A549 (cell line): Measurements from ENCODE around the gene PLAA. TPM values are rescaled to one million over a fixed set of nuclear protein-coding genes. Genes with fewer than 3 reads are reported as not detected.

ENCODE experiments used
- ATAC-seq, 2 experiments: fragments of 200-7000 bp in 1 of 2; fragments of >200 bp in 1 of 2; cut with Nextera tagmentation in 1 of 2; cut with Tn5 transposase in 1 of 2; 3 replicates each; pipeline versions ENCODE4 v1.8.0 to v1.9.1; 2018 to 2020; ENCODE audit warnings: mild to moderate bottlenecking in 1 of 2, moderate library complexity in 1 of 2
- CTCF ChIA-PET: fragments of 300-600 bp; sonication (Branson Sonifier 250); formaldehyde crosslinking; extraction: SDS; loops from one replicate; lab custom pipeline; 2021; ENCODE audit warnings: antibody characterized with exemption, inconsistent platforms; lab: Yijun Ruan, JAX
- POLR2A ChIA-PET: fragments of 350-600 bp; formaldehyde crosslinking; extraction: SDS; loops from one replicate; lab custom pipeline; 2021; ENCODE audit warnings: antibody characterized with exemption, inconsistent platforms; lab: Yijun Ruan, JAX
- DNase-seq, 2 experiments: peaks; one replicate each; pipeline versions ENCODE4 v3.0.0 to v3.0.0-alpha.2; 2011 to 2016; ENCODE audit warnings: low read depth in 1 of 2, low spot score in 1 of 2
- FAIRE-seq: peaks from 2 replicates; lab custom pipeline; 2011; peaks lifted over from hg19 to GRCh38; lab: Jason Lieb, UNC
- H3K27ac ChIP-seq, 2 experiments: fragments of >200 bp; sonication (Bioruptor Twin); formaldehyde crosslinking; 3 replicates each; pipeline ENCODE4 v1.5.1; 2016 to 2017
- H3K4me1 ChIP-seq: fragments of >200 bp; sonication (Bioruptor Twin); formaldehyde crosslinking; 3 replicates; pipeline ENCODE4 v1.6.1; 2016
- H3K4me2 ChIP-seq: fragments of >200 bp; sonication (Bioruptor Twin); formaldehyde crosslinking; 3 replicates; pipeline ENCODE4 v1.6.1; 2016
- H3K4me3 ChIP-seq: fragments of >200 bp; sonication (Bioruptor Twin); formaldehyde crosslinking; 3 replicates; pipeline ENCODE4 v1.5.1; 2016
- H3K9me3 ChIP-seq: fragments of >200 bp; sonication (Bioruptor Twin); formaldehyde crosslinking; 3 replicates; pipeline ENCODE4 v1.6.1; 2016
- BCL3 ChIP-seq: fragments of >200 bp; sonication (Bioruptor Twin); formaldehyde crosslinking; IDR thresholded peaks from 3 replicates; pipeline ENCODE4 v1.6.1; 2016
- CBX2 ChIP-seq: fragments of 200-600 bp; sonication (generic); IDR thresholded peaks from 2 replicates; pipeline ENCODE4 v1.6.1; 2016; ENCODE audit warnings: low read depth, mild to moderate bottlenecking, borderline replicate concordance
- CHD2 ChIP-seq: fragments of 150-350 bp; IDR thresholded peaks from 2 replicates; pipeline ENCODE4 v1.6.1; 2014; ENCODE audit warnings: low read length; ENCODE audit not compliant: partially characterized antibody
- CTCF ChIP-seq: fragments of >200 bp; sonication (Bioruptor Twin); formaldehyde crosslinking; IDR thresholded peaks from 3 replicates; pipeline ENCODE4 v1.5.1; 2016
- EHF ChIP-seq: fragments of 250-450 bp; sonication (Bioruptor Pico); IDR thresholded peaks from 2 replicates; pipeline ENCODE4 v1.5.0; 2020; ENCODE audit warnings: mild to moderate bottlenecking
- EHMT2 ChIP-seq: fragments of 200-600 bp; sonication (generic); IDR thresholded peaks from 2 replicates; pipeline ENCODE4 v1.6.1; 2016; ENCODE audit warnings: antibody characterized with exemption, low read depth, mild to moderate bottlenecking, moderate library complexity
- ELK1 ChIP-seq: fragments of 150-350 bp; IDR thresholded peaks from 2 replicates; pipeline ENCODE4 v1.6.1; 2014; ENCODE audit warnings: low read depth, mild to moderate bottlenecking, low read length
- EP300 ChIP-seq, 2 experiments: fragments of >200 bp; sonication (Bioruptor Twin); formaldehyde crosslinking; IDR thresholded peaks; 2 replicates in 1 of 2; 3 replicates in 1 of 2; pipeline ENCODE4 v1.6.1; 2016 to 2017
- ESRRA ChIP-seq: fragments of 150-350 bp; IDR thresholded peaks from 2 replicates; pipeline ENCODE4 v1.6.1; 2014; ENCODE audit warnings: mild to moderate bottlenecking, low read length, borderline replicate concordance
- FOSB ChIP-seq: fragments of 250-450 bp; sonication (Bioruptor Pico); IDR thresholded peaks from 2 replicates; pipeline ENCODE4 v1.5.0; 2020; ENCODE audit warnings: mild to moderate bottlenecking, moderate library complexity
- HES2 ChIP-seq: fragments of >200 bp; sonication (Bioruptor Twin); formaldehyde crosslinking; IDR thresholded peaks from 2 replicates; pipeline ENCODE4 v1.6.1; 2016
- HEYL ChIP-seq: fragments of 250-450 bp; sonication (Bioruptor Pico); IDR thresholded peaks from 2 replicates; pipeline ENCODE4 v1.8.0; 2021; ENCODE audit warnings: mild to moderate bottlenecking, moderate library complexity
- HOXB13 ChIP-seq: fragments of 250-450 bp; sonication (Bioruptor Pico); IDR thresholded peaks from 2 replicates; pipeline ENCODE4 v1.5.0; 2020; ENCODE audit warnings: low read depth, mild to moderate bottlenecking, moderate library complexity
- JUNB ChIP-seq: fragments of >200 bp; sonication (Bioruptor Twin); formaldehyde crosslinking; IDR thresholded peaks from 2 replicates; pipeline ENCODE4 v1.6.1; 2016
- KDM1A ChIP-seq: fragments of 200-600 bp; sonication (generic); IDR thresholded peaks from 2 replicates; pipeline ENCODE4 v1.6.1; 2016; ENCODE audit warnings: low read depth, mild to moderate bottlenecking
- MAX ChIP-seq: IDR thresholded peaks from 2 replicates; pipeline ENCODE4 v1.6.1; 2012
- NFE2L2 ChIP-seq: fragments of 150-350 bp; conservative IDR thresholded peaks from 2 replicates; pipeline ENCODE4 v1.6.1; 2014; ENCODE audit warnings: low read length
- NPAS2 ChIP-seq: fragments of 250-450 bp; sonication (Bioruptor Pico); IDR thresholded peaks from 2 replicates; pipeline ENCODE4 v1.8.0; 2022; ENCODE audit warnings: mild to moderate bottlenecking, moderate library complexity, borderline replicate concordance
- PBX3 ChIP-seq: IDR thresholded peaks from 2 replicates; pipeline ENCODE4 v1.6.1; 2012
- POLR2A ChIP-seq: IDR thresholded peaks from 2 replicates; pipeline ENCODE4 v1.6.1; 2012; ENCODE audit warnings: mild to moderate bottlenecking, low read length
- POLR2AphosphoS2 ChIP-seq: conservative IDR thresholded peaks from 2 replicates; pipeline ENCODE4 v1.6.1; 2012; ENCODE audit warnings: low read length, improper control_type of control experiment, inconsistent platforms
- RAD21 ChIP-seq, 2 experiments: fragments of >200 bp in 1 of 2; sonication (Bioruptor Twin) in 1 of 2; formaldehyde crosslinking in 1 of 2; IDR thresholded peaks in 1 of 2; conservative IDR thresholded peaks in 1 of 2; 2 replicates in 1 of 2; 3 replicates in 1 of 2; pipeline ENCODE4 v1.6.1; 2012 to 2018; ENCODE audit warnings: inconsistent platforms in 1 of 2
- SMC3 ChIP-seq: fragments of >200 bp; sonication (Bioruptor Twin); formaldehyde crosslinking; IDR thresholded peaks from 3 replicates; pipeline ENCODE4 v1.6.1; 2018; ENCODE audit warnings: inconsistent platforms
- SREBF2 ChIP-seq: fragments of 450-650 bp; IDR thresholded peaks from 2 replicates; pipeline ENCODE4 v1.6.1; 2014; ENCODE audit warnings: mild to moderate bottlenecking, moderate library complexity
- ZFP36 ChIP-seq: fragments of 450-650 bp; IDR thresholded peaks from 2 replicates; pipeline ENCODE4 v1.6.1; 2014; ENCODE audit warnings: borderline replicate concordance; ENCODE audit not compliant: partially characterized antibody
- ZSCAN20 ChIP-seq: fragments of 250-450 bp; sonication (Bioruptor Pico); IDR thresholded peaks from 2 replicates; pipeline ENCODE4 v1.8.0; 2022; ENCODE audit warnings: mild to moderate bottlenecking, moderate library complexity
- WGBS: methylation state at CpG from one replicate; pipeline ENCODE4 v1.1.6; 2017; ENCODE audit errors: missing lambda C conversion rate; 5-methylcytosine and 5-hydroxymethylcytosine counted together
- polyA plus RNA-seq, 4 experiments: library from polyadenylated mRNA; depleted of rRNA in 3 of 4; stranded (reverse); fragments of >200 nt; fragmentation: RNase III in 1 of 4; extraction: RNeasy Plus Mini Kit Qiagen cat#74134 plus additional on column Dnase treatment in 1 of 4; gene quantifications; 2 replicates in 3 of 4; 3 replicates in 1 of 4; pipeline ENCODE4 v1.2.3, GENCODE V29; 2011 to 2017

PLAA gene
- polyA plus RNA-seq, 2 of the 4 experiments (the other 2 are of a cell fraction) = 25.5 to 37.5 TPM

DNA sequence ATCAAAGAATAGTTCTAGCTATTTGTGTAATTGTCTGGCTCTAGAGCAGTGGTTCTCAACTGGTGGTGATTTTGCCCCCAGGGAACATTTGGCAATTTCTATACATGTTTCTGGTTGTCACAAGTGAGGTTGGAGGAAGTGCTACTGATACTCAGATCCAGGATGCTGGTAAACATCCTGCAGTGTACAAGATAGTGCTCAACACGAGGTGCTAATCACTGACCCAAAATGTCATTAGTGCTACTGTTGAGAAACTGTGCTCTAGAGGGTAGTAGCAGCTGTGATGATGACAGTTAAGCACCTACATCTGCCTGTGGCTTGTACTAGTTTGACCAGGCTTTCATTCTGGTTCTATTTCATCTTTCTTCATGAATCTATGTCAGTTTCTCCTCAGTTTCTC is 36.3 kb upstream of the PLAA start:
- Histone ChIP-seq H3K4me2 (no peak overlapping the region), H3K4me1 (no peaks in the 10 kb centered on the region), H3K9me3 (no peaks in the 10 kb centered on the region), H3K27ac (no peak overlapping the region), H3K4me3 (no peak overlapping the region)
- no peak for ATAC-seq
- DNase-seq = no peak
- CTCF ChIA-PET = no interaction called here
- POLR2A ChIA-PET = no interaction called here
- TF ChIP-seq CBX2 (no peak), FOSB (CRISPR knock-in tag) (no peak), HES2 (no peak), CHD2 (no peak)
- no peak for FAIRE-seq
- 8% methylated on average over 1 of the region's 1 CpG for WGBS

DNA sequence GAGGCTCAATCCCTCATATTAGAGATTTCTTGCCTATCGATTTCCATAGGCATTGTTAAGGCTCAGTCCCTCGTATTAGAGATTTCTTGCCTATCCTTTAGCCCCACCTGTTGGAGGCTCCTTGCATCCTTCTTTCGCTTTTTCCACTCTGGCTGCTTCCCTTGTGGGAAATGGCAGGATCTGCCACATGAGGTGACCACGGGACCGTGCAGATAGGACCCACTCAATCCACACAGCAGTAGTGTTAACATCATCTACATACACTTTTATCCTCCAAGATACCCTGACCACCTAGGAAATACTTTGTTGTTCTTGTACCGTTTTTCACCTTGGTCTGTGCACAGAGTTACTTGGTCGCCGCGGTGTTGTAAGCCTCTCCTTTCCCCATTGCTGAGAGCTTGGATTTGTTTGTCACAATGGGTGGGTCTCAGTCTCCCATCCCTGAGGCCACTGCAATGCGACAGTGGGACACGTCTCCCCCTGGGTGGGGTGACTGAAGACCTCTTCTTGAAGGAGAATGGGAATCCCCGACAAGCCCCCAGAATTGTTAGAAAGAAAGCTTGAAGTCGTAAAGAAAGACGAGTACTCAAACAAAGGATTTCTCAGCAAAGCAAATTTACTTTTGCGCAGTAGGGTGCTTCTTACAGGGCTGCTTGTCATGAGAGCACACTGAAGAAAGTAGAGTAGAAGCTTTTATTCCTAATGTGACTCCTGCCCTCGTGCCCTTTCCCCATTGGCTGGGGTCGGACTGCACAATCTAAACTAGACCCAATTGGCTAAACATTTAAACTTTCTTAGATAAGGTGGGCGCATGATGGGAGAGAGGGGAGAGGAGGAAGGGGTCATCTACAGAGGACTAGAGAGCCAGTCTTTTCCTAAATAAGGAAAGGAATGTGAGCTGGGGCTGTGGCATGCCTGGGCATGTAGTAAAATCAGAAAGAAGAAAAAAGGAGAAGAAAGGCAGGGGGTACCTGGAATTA is 29.0 kb upstream of the PLAA start:
- POLR2A ChIA-PET = interaction anchor here (1.0 to 1.8 kb wide), 3 partner anchors 20 to 84 kb away, joined by 4 to 13 read pairs (median 5); partner anchors contain the start of genes CAAP1 and IFT74
- DNase-seq (peak; percentile 40 to 72), ATAC-seq (peak; percentile 95 to 97), FAIRE-seq (peak; percentile 88)
- 32% methylated on average over 18 of the region's 18 CpGs for WGBS
- TF ChIP-seq ZSCAN20 (CRISPR knock-in tag) = no peak
- TF ChIP-seq NFE2L2 = no peak
- TF ChIP-seq ELK1 = no peak
- peak; percentile 75 for TF ChIP-seq CTCF
- no peak for TF ChIP-seq POLR2AphosphoS2
- TF ChIP-seq HOXB13 (CRISPR knock-in tag) = no peak
- no peak for TF ChIP-seq ESRRA
- no peak for TF ChIP-seq BCL3
- no peak for TF ChIP-seq EHMT2
- peak; percentile 23; the same call in 1 of the 2 replicates for TF ChIP-seq POLR2A
- TF ChIP-seq MAX = no peak
- peak; percentile 58; the same call in 2 of the 3 replicates for TF ChIP-seq SMC3
- no peak for TF ChIP-seq SREBF2
- no peak for TF ChIP-seq HEYL (CRISPR knock-in tag)
- peak; percentile 78 to 89 for TF ChIP-seq RAD21 (conservative IDR thresholded peaks at IDR 0.05 in 1 of 2, IDR thresholded peaks at IDR 0.05 in 1 of 2)
- no peak for TF ChIP-seq KDM1A
- TF ChIP-seq PBX3 = no peak
- TF ChIP-seq EHF = no peak
- TF ChIP-seq ZFP36 = no peak
- TF ChIP-seq JUNB = no peak
- TF ChIP-seq EP300 (IDR thresholded peaks at IDR 0.05) = no peak
- no peak for TF ChIP-seq NPAS2
- CTCF ChIA-PET = interaction anchor here (0.6 to 3.8 kb wide), 46 partner anchors 8 to 671 kb away, joined by 3 to 24 read pairs (median 4); partner anchors contain the start of genes CAAP1, IFT74 and PLAA
- Histone ChIP-seq H3K9me3 (no peaks in the 10 kb centered on the region), H3K4me1 (peaks cover 10% of the 10 kb centered on the region; the same call in 2 of the 3 replicates), H3K4me2 (peak overlapping the region; percentile 72), H3K4me3 (peak overlapping the region; percentile 38), H3K27ac (peak overlapping the region; percentile 59 to 78)
